Measurements from ENCODE around the gene OR4N5. TPM values are rescaled to one million over a fixed set of nuclear protein-coding genes. Genes with fewer than 3 reads are reported as not detected.

OR4N5 gene
- total and polyA plus RNA-seq, 9 donors = not detected

DNA sequence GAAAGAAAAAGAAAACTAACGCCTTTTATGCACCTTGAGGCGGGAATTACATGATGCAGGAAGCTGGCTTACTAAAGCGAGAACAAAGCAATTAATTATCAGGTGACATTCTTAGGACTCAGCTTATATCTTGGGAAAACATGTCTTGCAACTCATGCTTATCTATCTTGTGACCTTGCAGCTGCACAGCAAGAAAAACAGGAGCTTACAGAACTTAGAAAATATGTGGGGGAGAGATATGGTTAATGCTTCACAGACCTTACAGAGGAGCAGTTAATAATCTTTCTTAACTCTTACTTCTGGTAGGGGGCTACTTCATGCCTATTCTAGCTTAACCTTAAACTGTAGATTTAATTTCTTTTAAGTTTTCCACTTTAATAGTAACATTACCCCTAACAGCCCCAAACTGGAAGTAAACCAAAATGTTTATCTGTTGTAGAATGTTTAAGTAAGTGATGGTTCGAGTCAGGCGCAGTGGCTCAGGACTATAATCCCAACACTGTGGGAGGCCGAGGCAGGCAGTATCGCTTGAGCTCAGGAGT, 38.9 kb downstream of the OR4N5 start:
- Histone ChIP-seq H3K36me3 (no peaks in the 10 kb centered on the region), H3K27me3 (no peaks in the 10 kb centered on the region), H3K27ac (no peak overlapping the region), H3K4me1 (ENCODE audit: insufficient read depth) (no peaks in the 10 kb centered on the region), H3K9me3 (no peaks in the 10 kb centered on the region), H3K4me3 (no peak overlapping the region)
- intact Hi-C loops (cut with DNase I) = no loop called here
- no peak for TF ChIP-seq CTCF (IDR thresholded peaks at IDR 0.05)
- TF ChIP-seq POLR2A (IDR thresholded peaks at IDR 0.05) = no peak
- TF ChIP-seq EP300 (IDR thresholded peaks at IDR 0.05) = no peak
- DNase-seq = no peak
- 36 to 60% (median 45%) methylated on average over 7 of the region's 7 CpGs for WGBS, 3 donors

- intact Hi-C loops (cut with DNase I) = no loop called here
- Histone ChIP-seq H3K36me3 (no peaks in the 10 kb centered on the region), H3K4me1 (ENCODE audit: insufficient read depth) (no peaks in the 10 kb centered on the region), H3K27ac (no peak overlapping the region), H3K9me3 (no peaks in the 10 kb centered on the region), H3K27me3 (no peaks in the 10 kb centered on the region), H3K4me3 (no peak overlapping the region)
- WGBS, 3 donors = 50 to 56% (median 54%) methylated on average over 5 of the region's 5 CpGs
- TF ChIP-seq POLR2A (IDR thresholded peaks at IDR 0.05) (no peak), EP300 (IDR thresholded peaks at IDR 0.05) (no peak), CTCF (IDR thresholded peaks at IDR 0.05) (no peak)
- DNase-seq = no peak
Measured at GRCh38 chr14:20179218-20179617, 40.6 kb downstream of the OR4N5 start.

DNA sequence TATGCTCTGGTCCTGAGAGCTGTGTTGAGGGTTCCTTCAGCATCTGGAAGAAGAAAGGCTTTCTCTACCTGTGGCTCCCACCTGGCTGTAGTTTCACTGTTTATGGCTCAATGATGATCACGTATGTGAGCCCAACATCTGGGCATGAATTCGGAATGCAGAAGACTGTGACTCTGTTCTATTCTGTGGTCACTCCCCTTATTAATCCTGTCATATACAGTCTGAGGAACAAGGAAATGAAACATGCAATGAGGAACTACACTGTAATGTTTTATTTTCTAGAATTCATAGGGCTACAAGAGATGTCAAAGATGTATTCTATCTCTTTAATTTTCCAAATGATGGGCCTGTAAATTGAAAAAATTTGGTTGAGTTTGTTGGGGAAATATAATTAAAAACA, 41.3 kb downstream of the OR4N5 start:
- 64 to 75% (median 69%) methylated on average over 2 of the region's 2 CpGs for WGBS, 3 donors
- no peak overlapping the region for H3K27ac ChIP-seq
- intact Hi-C loops (cut with DNase I) = no loop called here
- DNase-seq = no peak
- H3K27me3 ChIP-seq = no peaks in the 10 kb centered on the region
- no peaks in the 10 kb centered on the region for H3K9me3 ChIP-seq
- H3K4me1 ChIP-seq (ENCODE audit: insufficient read depth) = no peaks in the 10 kb centered on the region
- no peaks in the 10 kb centered on the region for H3K36me3 ChIP-seq
- no peak overlapping the region for H3K4me3 ChIP-seq
- TF ChIP-seq EP300 (IDR thresholded peaks at IDR 0.05) = no peak
- TF ChIP-seq POLR2A (IDR thresholded peaks at IDR 0.05) = no peak
- no peak for TF ChIP-seq CTCF (IDR thresholded peaks at IDR 0.05)

GRCh38 chr14:20180486-20180885, 41.9 kb downstream of the OR4N5 start:
- Histone ChIP-seq H3K36me3 (no peaks in the 10 kb centered on the region), H3K4me1 (ENCODE audit: insufficient read depth) (no peaks in the 10 kb centered on the region), H3K9me3 (no peaks in the 10 kb centered on the region), H3K27ac (no peak overlapping the region), H3K4me3 (no peak overlapping the region), H3K27me3 (no peaks in the 10 kb centered on the region)
- intact Hi-C loops (cut with DNase I) = no loop called here
- TF ChIP-seq EP300 (IDR thresholded peaks at IDR 0.05) = no peak
- TF ChIP-seq CTCF (IDR thresholded peaks at IDR 0.05) = no peak
- TF ChIP-seq POLR2A (IDR thresholded peaks at IDR 0.05) = no peak
- 45 to 57% (median 51%) methylated on average over 2 of the region's 2 CpGs for whole genome bisulfite sequencing, 3 donors
- no peak for DNase-seq

Measured in ovary (tissue), 9 donors.